ENCODE results near the gene B4GALNT3.

GRCh38 chr12:414859-415258 lies 44.9 kb upstream of the B4GALNT3 start:
- TF ChIP-seq JUNB (IDR thresholded peaks at IDR 0.05) (no peak), EP300 (IDR thresholded peaks at IDR 0.05) (no peak), NR3C1 (IDR thresholded peaks at IDR 0.05) (no peak), HOXA7 (CRISPR knock-in tag; IDR thresholded peaks at IDR 0.05) (no peak)
- TF ChIP-seq, protein P1, sequence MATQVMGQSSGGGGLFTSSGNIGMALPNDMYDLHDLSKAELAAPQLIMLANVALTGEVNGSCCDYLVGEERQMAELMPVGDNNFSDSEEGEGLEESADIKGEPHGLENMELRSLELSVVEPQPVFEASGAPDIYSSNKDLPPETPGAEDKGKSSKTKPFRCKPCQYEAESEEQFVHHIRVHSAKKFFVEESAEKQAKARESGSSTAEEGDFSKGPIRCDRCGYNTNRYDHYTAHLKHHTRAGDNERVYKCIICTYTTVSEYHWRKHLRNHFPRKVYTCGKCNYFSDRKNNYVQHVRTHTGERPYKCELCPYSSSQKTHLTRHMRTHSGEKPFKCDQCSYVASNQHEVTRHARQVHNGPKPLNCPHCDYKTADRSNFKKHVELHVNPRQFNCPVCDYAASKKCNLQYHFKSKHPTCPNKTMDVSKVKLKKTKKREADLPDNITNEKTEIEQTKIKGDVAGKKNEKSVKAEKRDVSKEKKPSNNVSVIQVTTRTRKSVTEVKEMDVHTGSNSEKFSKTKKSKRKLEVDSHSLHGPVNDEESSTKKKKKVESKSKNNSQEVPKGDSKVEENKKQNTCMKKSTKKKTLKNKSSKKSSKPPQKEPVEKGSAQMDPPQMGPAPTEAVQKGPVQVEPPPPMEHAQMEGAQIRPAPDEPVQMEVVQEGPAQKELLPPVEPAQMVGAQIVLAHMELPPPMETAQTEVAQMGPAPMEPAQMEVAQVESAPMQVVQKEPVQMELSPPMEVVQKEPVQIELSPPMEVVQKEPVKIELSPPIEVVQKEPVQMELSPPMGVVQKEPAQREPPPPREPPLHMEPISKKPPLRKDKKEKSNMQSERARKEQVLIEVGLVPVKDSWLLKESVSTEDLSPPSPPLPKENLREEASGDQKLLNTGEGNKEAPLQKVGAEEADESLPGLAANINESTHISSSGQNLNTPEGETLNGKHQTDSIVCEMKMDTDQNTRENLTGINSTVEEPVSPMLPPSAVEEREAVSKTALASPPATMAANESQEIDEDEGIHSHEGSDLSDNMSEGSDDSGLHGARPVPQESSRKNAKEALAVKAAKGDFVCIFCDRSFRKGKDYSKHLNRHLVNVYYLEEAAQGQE (IDR thresholded peaks at IDR 0.05) = no peak
- TF ChIP-seq, protein P2, sequence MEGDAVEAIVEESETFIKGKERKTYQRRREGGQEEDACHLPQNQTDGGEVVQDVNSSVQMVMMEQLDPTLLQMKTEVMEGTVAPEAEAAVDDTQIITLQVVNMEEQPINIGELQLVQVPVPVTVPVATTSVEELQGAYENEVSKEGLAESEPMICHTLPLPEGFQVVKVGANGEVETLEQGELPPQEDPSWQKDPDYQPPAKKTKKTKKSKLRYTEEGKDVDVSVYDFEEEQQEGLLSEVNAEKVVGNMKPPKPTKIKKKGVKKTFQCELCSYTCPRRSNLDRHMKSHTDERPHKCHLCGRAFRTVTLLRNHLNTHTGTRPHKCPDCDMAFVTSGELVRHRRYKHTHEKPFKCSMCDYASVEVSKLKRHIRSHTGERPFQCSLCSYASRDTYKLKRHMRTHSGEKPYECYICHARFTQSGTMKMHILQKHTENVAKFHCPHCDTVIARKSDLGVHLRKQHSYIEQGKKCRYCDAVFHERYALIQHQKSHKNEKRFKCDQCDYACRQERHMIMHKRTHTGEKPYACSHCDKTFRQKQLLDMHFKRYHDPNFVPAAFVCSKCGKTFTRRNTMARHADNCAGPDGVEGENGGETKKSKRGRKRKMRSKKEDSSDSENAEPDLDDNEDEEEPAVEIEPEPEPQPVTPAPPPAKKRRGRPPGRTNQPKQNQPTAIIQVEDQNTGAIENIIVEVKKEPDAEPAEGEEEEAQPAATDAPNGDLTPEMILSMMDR (IDR thresholded peaks at IDR 0.05) = no peak
